NCI-H2227 (cell line): ENCODE data around the gene YIPF2.

Experiments used
- DNase-seq: peaks from one replicate; lab custom pipeline; 2025; ENCODE audit not compliant: unreplicated experiment; lab: John Stamatoyannopoulos, UW

YIPF2 gene

GRCh38 chr19:10911579-10912363, 16.7 kb downstream of the YIPF2 start:
- DNase-seq, result no peak

- DNase-seq, result no peak
Measured at GRCh38 chr19:10908380-10908960, 20.0 kb downstream of the YIPF2 start.

- no peak for DNase-seq
Measured at GRCh38 chr19:10907925-10908324, 20.5 kb downstream of the YIPF2 start.

GRCh38 chr19:10899151-10899653, 29.2 kb downstream of the YIPF2 start:
- DNase-seq, result no peak

GRCh38 chr19:10898633-10899032, 29.8 kb downstream of the YIPF2 start:
- DNase-seq, result no peak

GRCh38 chr19:10896851-10897526, 31.4 kb downstream of the YIPF2 start:
- DNase-seq, result no peak

GRCh38 chr19:10895920-10896319, 32.5 kb downstream of the YIPF2 start:
- DNase-seq, result no peak

GRCh38 chr19:10895363-10895762, 33.1 kb downstream of the YIPF2 start:
- no peak for DNase-seq

GRCh38 chr19:10894911-10895213, 33.6 kb downstream of the YIPF2 start:
- DNase-seq, result no peak

GRCh38 chr19:10892256-10892655, 36.2 kb downstream of the YIPF2 start:
- no peak for DNase-seq

GRCh38 chr19:10891405-10892086, 36.9 kb downstream of the YIPF2 start:
- DNase-seq, result no peak

GRCh38 chr19:10889880-10890279, 38.6 kb downstream of the YIPF2 start:
- DNase-seq, result no peak

GRCh38 chr19:10888421-10888866, 40.0 kb downstream of the YIPF2 start:
- DNase-seq, result peak; percentile 52

GRCh38 chr19:10887616-10888367, 40.6 kb downstream of the YIPF2 start:
- DNase-seq, result no peak

- DNase-seq, result peak; percentile 11
Measured at GRCh38 chr19:10885201-10886169, 43.0 kb downstream of the YIPF2 start.

- no peak for DNase-seq
Measured at GRCh38 chr19:10884274-10884673, 44.2 kb downstream of the YIPF2 start.

GRCh38 chr19:10882108-10882457, 46.4 kb downstream of the YIPF2 start:
- no peak for DNase-seq

GRCh38 chr19:10881403-10882107, 46.9 kb downstream of the YIPF2 start:
- no peak for DNase-seq

- no peak for DNase-seq
Measured at GRCh38 chr19:10878253-10878652, 50.2 kb downstream of the YIPF2 start.
